ENCODE data around the gene NEDD4L.

NEDD4L gene

GRCh38 chr18:58227361-58227930 is 183.4 kb downstream of the NEDD4L start:
- H3K36me3 Mint-ChIP-seq (ENCODE audit: low read depth): no peaks in the 10 kb centered on the region
- peaks cover 28% of the 10 kb centered on the region for H3K4me1 Mint-ChIP-seq (ENCODE audit: low read depth)
- H3K9me3 Mint-ChIP-seq: no peaks in the 10 kb centered on the region
- no peak overlapping the region for H3K4me3 Mint-ChIP-seq
- H3K27me3 Mint-ChIP-seq: no peaks in the 10 kb centered on the region
- H3K27ac Mint-ChIP-seq: no peak overlapping the region

GRCh38 chr18:58228176-58228575 is 184.2 kb downstream of the NEDD4L start:
- Mint-ChIP-seq H3K4me3 (no peak overlapping the region), H3K27me3 (no peaks in the 10 kb centered on the region), H3K9me3 (no peaks in the 10 kb centered on the region), H3K4me1 (ENCODE audit: low read depth) (peaks cover 26% of the 10 kb centered on the region), H3K36me3 (ENCODE audit: low read depth) (no peaks in the 10 kb centered on the region), H3K27ac (no peak overlapping the region)

DNA sequence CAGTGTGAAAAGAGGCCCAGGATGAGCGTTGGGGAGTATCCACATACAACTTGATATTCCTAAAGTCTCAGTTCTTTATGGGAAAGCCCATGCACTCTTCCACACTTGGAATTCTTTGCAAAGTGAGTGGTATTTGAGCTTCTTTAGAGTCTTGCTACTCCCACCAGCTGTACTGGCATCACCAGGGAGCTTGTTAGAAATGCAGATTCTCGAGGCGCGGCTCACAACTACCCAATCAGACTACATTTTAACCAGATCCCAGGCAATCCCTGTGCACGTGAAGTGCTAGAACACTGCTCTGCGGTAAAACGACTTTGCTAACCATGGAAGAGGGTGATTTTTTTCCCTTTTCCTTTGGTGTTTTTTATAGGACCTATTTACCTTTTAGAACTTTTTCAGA is 184.7 kb downstream of the NEDD4L start:
- no peaks in the 10 kb centered on the region for H3K27me3 Mint-ChIP-seq
- H3K9me3 Mint-ChIP-seq: no peaks in the 10 kb centered on the region
- H3K27ac Mint-ChIP-seq: no peak overlapping the region
- H3K36me3 Mint-ChIP-seq (ENCODE audit: low read depth): no peaks in the 10 kb centered on the region
- no peak overlapping the region for H3K4me3 Mint-ChIP-seq
- H3K4me1 Mint-ChIP-seq (ENCODE audit: low read depth): peaks cover 24% of the 10 kb centered on the region

GRCh38 chr18:58229162-58229561 is 185.1 kb downstream of the NEDD4L start:
- no peaks in the 10 kb centered on the region for H3K9me3 Mint-ChIP-seq
- no peaks in the 10 kb centered on the region for H3K27me3 Mint-ChIP-seq
- peaks cover 22% of the 10 kb centered on the region for H3K4me1 Mint-ChIP-seq (ENCODE audit: low read depth)
- no peak overlapping the region for H3K4me3 Mint-ChIP-seq
- no peak overlapping the region for H3K27ac Mint-ChIP-seq
- no peaks in the 10 kb centered on the region for H3K36me3 Mint-ChIP-seq (ENCODE audit: low read depth)

GRCh38 chr18:58230438-58231179 is 186.6 kb downstream of the NEDD4L start:
- H3K27ac Mint-ChIP-seq: no peak overlapping the region
- no peaks in the 10 kb centered on the region for H3K9me3 Mint-ChIP-seq
- H3K27me3 Mint-ChIP-seq: no peaks in the 10 kb centered on the region
- peaks cover 7% of the 10 kb centered on the region for H3K4me1 Mint-ChIP-seq (ENCODE audit: low read depth)
- no peak overlapping the region for H3K4me3 Mint-ChIP-seq
- H3K36me3 Mint-ChIP-seq (ENCODE audit: low read depth): no peaks in the 10 kb centered on the region

- Mint-ChIP-seq H3K4me1 (ENCODE audit: low read depth) (peaks cover 4% of the 10 kb centered on the region), H3K4me3 (no peak overlapping the region), H3K9me3 (no peaks in the 10 kb centered on the region), H3K27ac (no peak overlapping the region), H3K36me3 (ENCODE audit: low read depth) (no peaks in the 10 kb centered on the region), H3K27me3 (no peaks in the 10 kb centered on the region)
Observed at GRCh38 chr18:58231930-58232329, 187.9 kb downstream of the NEDD4L start.

DNA sequence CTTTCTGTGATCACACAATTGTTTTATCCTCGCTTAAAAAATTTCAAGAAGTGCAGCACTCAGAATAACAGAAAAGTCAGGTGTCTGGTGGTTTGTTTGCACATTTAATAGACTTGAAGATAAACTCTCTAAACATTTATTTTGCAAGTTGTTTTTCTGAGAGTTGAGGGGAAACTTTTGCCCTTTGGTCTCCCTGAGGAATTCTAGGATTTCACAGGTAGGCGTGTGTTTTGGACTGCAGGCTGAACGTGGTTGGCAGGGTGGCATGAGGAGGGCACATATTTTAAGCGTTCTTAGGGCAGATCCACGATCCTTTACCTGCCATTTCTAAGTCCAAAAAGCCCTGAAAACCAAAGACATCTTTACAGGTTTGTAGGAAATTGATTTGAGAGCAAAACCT is 188.6 kb downstream of the NEDD4L start:
- Mint-ChIP-seq H3K36me3 (ENCODE audit: low read depth) (no peaks in the 10 kb centered on the region), H3K27me3 (no peaks in the 10 kb centered on the region), H3K9me3 (no peaks in the 10 kb centered on the region), H3K4me3 (no peak overlapping the region), H3K27ac (no peak overlapping the region), H3K4me1 (ENCODE audit: low read depth) (peaks cover 4% of the 10 kb centered on the region)

DNA sequence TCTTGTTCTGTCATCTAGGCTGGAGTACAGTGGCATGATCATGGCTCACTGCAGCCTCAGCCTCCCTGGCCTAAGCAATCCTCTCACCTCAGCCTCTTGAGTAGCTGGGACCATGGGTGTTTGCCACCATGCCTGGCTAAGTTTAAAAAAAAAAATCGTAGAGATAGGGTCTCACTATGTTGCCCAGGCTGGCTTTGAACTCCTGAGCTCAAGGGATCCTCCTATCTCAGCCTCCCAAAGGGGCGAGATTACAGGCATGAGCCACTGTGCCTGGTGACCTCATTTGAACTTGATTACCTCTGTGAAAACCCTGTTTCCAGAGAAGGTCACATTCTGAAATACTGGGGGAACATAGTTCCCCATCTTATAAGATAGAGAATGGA is 190.3 kb downstream of the NEDD4L start:
- Mint-ChIP-seq H3K27me3 (no peaks in the 10 kb centered on the region), H3K4me1 (ENCODE audit: low read depth) (peaks cover 4% of the 10 kb centered on the region), H3K27ac (no peak overlapping the region), H3K36me3 (ENCODE audit: low read depth) (no peaks in the 10 kb centered on the region), H3K9me3 (no peaks in the 10 kb centered on the region), H3K4me3 (no peak overlapping the region)

GRCh38 chr18:58235001-58235436 is 191.0 kb downstream of the NEDD4L start:
- H3K36me3 Mint-ChIP-seq (ENCODE audit: low read depth): no peaks in the 10 kb centered on the region
- no peaks in the 10 kb centered on the region for H3K9me3 Mint-ChIP-seq
- H3K27me3 Mint-ChIP-seq: no peaks in the 10 kb centered on the region
- H3K4me1 Mint-ChIP-seq (ENCODE audit: low read depth): peaks cover 4% of the 10 kb centered on the region
- no peak overlapping the region for H3K4me3 Mint-ChIP-seq
- no peak overlapping the region for H3K27ac Mint-ChIP-seq

DNA sequence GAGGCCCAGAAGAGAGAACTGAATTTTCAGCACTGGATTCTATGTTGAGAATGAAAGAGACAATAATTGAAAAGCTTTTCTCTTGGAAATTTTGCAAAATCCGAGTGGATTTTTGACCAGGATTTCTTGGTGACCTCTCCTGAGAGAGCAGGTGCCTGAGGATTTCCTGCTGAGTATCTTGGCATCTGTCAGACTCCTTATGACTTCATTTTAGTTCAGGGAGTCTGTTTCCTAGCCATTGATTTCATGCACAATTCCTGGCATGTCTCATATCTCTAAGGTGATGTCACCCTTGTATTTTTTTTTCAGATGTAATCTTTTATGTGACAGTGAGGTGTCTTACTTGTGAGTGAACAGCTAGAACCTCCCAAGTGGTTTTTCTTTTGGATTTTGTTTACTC is 195.9 kb downstream of the NEDD4L start:
- Mint-ChIP-seq H3K27ac (no peak overlapping the region), H3K36me3 (ENCODE audit: low read depth) (no peaks in the 10 kb centered on the region), H3K4me3 (no peak overlapping the region), H3K9me3 (no peaks in the 10 kb centered on the region), H3K27me3 (no peaks in the 10 kb centered on the region), H3K4me1 (ENCODE audit: low read depth) (no peaks in the 10 kb centered on the region)

DNA sequence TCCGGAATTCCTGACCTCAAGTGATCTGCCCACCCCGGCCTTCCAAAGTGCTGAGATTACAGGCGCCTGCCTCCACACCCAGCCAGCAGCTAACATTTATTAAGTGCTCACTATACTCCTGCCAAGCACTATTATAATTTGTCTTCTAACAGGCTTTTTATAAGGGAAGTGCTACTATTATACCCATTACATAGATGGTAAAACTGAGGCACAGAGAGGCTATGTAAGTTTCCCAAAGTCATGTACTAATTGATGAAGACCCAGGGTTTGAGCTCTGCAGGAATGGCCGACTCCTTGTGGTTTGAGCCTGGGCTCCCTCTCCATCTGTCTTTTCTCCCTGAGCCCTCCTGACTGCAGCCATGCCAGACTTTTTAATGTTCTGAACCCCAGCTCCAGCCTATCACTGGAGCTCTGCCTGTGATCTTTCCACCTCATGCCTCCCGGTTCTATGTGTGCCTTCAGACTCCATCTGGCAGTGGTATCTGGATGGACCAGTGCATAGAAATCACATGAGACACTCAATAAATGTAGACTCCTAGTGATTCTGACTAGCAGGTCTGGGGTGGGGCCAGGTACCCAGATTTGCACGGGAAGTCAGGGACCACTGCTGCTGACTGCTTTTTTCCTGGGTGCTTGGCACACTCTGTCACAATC is 197.1 kb downstream of the NEDD4L start:
- H3K4me3 Mint-ChIP-seq: no peak overlapping the region
- no peaks in the 10 kb centered on the region for H3K9me3 Mint-ChIP-seq
- H3K27me3 Mint-ChIP-seq: no peaks in the 10 kb centered on the region
- H3K36me3 Mint-ChIP-seq (ENCODE audit: low read depth): no peaks in the 10 kb centered on the region
- H3K27ac Mint-ChIP-seq: no peak overlapping the region
- no peaks in the 10 kb centered on the region for H3K4me1 Mint-ChIP-seq (ENCODE audit: low read depth)

DNA sequence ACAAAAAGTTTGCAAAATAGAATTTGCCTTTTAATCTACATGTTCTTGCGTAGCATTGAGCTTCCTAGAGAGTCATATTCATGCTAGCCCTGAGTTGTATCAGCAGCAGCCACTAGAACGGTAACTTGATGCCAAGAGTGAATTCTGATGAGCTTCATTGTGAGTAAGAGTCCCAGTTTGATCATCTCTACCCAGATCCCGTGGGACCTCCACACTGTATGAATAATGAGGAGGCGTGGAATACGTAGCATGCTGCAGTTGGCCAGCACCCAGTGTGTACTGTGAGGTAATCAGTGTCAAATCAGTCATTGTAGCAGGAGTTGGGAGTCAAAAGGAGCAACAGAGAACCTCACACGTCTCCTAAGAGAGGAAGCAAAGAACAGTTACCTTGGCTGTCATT is 197.9 kb downstream of the NEDD4L start:
- Mint-ChIP-seq H3K4me1 (ENCODE audit: low read depth) (no peaks in the 10 kb centered on the region), H3K36me3 (ENCODE audit: low read depth) (no peaks in the 10 kb centered on the region), H3K9me3 (no peaks in the 10 kb centered on the region), H3K27me3 (no peaks in the 10 kb centered on the region), H3K4me3 (no peak overlapping the region), H3K27ac (no peak overlapping the region)

- Mint-ChIP-seq H3K27ac (no peak overlapping the region), H3K36me3 (ENCODE audit: low read depth) (no peaks in the 10 kb centered on the region), H3K4me3 (no peak overlapping the region), H3K27me3 (no peaks in the 10 kb centered on the region), H3K9me3 (no peaks in the 10 kb centered on the region), H3K4me1 (ENCODE audit: low read depth) (no peaks in the 10 kb centered on the region)
Observed at GRCh38 chr18:58242435-58242834, 198.4 kb downstream of the NEDD4L start.

GRCh38 chr18:58242968-58243367 is 198.9 kb downstream of the NEDD4L start:
- Mint-ChIP-seq H3K27me3 (no peaks in the 10 kb centered on the region), H3K27ac (no peak overlapping the region), H3K9me3 (no peaks in the 10 kb centered on the region), H3K4me3 (no peak overlapping the region), H3K4me1 (ENCODE audit: low read depth) (no peaks in the 10 kb centered on the region), H3K36me3 (ENCODE audit: low read depth) (no peaks in the 10 kb centered on the region)

DNA sequence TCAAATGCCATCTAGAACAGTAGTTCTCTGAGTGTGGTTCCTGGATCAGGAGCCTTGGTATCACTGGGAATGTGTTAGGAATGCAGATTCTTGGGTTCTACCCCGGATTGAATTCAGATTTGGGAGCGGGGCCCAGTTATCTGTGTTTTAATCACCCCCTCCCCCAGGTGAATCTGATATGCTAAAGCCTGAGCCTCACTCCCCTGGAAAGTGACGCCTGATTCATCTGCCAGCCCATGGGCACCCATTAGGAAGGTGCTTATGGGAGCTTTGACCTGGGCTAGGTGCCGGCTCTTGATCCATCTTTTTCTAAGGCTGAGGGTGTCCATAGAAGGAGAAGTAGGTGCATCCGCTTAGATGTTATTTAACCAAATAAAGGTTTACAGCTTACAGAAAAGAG is 199.4 kb downstream of the NEDD4L start:
- no peak overlapping the region for H3K27ac Mint-ChIP-seq
- no peaks in the 10 kb centered on the region for H3K36me3 Mint-ChIP-seq (ENCODE audit: low read depth)
- no peak overlapping the region for H3K4me3 Mint-ChIP-seq
- no peaks in the 10 kb centered on the region for H3K27me3 Mint-ChIP-seq
- H3K9me3 Mint-ChIP-seq: no peaks in the 10 kb centered on the region
- H3K4me1 Mint-ChIP-seq (ENCODE audit: low read depth): no peaks in the 10 kb centered on the region

Measured in stimulated activated naive CD8-positive, alpha-beta T cell treated with anti-CD3 and anti-CD28 coated beads, Interleukin-15, Interleukin-2, amounts not matched to agents 100 ng/mL and 50 ng/mL, for 24 hours (primary cell).